K562 (cell line): ENCODE results near the gene NCOR2. TPM values are rescaled to one million over a fixed set of nuclear protein-coding genes. Genes with fewer than 3 reads are reported as not detected.

Experiments used
- ATAC-seq: fragments of 200-7000 bp; cut with Tn5 transposase; 3 replicates; pipeline ENCODE4 v1.9.1; 2020; ENCODE audit warnings: moderate library complexity
- BruUV-seq: library from RNA; stranded (reverse); fragments of 400-500 nt; replicated peaks from 2 replicates; lab custom pipeline; 2021; lab: Mats Ljungman, UMichigan
- CTCF ChIA-PET: fragments of 300-600 bp; formaldehyde crosslinking; extraction: SDS; loops from one replicate; lab custom pipeline; 2021; ENCODE audit warnings: low intra/inter-chr PET ratio; lab: Yijun Ruan, JAX
- POLR2A ChIA-PET: fragments of 300-600, 350-650 bp; sonication (Branson Sonifier 250); formaldehyde crosslinking; extraction: SDS; loops from one replicate; lab custom pipeline; 2021; ENCODE audit warnings: antibody characterized with exemption, inconsistent platforms; lab: Yijun Ruan, JAX
- DNase-seq, 4 experiments: peaks; one replicate each; pipeline versions ENCODE4 v3.0.0 to v3.0.0-alpha.2; 2011 to 2018; ENCODE audit warnings: low spot score in 3 of 4, mixed read lengths in 3 of 4; ENCODE audit errors: extremely low read depth in 1 of 4
- FAIRE-seq: peaks from 2 replicates; lab custom pipeline; 2011; peaks lifted over from hg19 to GRCh38; lab: Jason Lieb, UNC
- H2AFZ ChIP-seq: 2 replicates; pipeline ENCODE4 v1.6.0; 2011; ENCODE audit warnings: low read depth, low read length, control low read depth, inconsistent platforms
- H3K27ac ChIP-seq: fragments of 200-600 bp; 3 replicates; pipeline ENCODE4 v1.8.0; 2011; ENCODE audit warnings: low read depth, mild to moderate bottlenecking, control low read depth, inconsistent platforms, low read length, moderate library complexity, mixed read lengths; ENCODE audit errors: extremely low read depth
- H3K27me3 ChIP-seq, 2 experiments: fragments of 300-600 bp in 1 of 2; 2 replicates in 1 of 2; 3 replicates in 1 of 2; pipeline versions ENCODE4 v1.6.0 to v1.8.0; 2011; ENCODE audit warnings: inconsistent platforms in 2 of 2, low read length in 2 of 2, mild to moderate bottlenecking in 1 of 2, mixed read lengths in 1 of 2, moderate library complexity in 1 of 2; ENCODE audit not compliant: control insufficient read depth in 2 of 2, insufficient read depth in 2 of 2
- H3K36me3 ChIP-seq: fragments of 300-600 bp; 3 replicates; pipeline ENCODE4 v1.8.0; 2011; ENCODE audit warnings: mild to moderate bottlenecking, low read length, inconsistent platforms; ENCODE audit not compliant: control insufficient read depth, insufficient read depth
- H3K4me1 ChIP-seq, 2 experiments: fragments of 200-600 bp in 1 of 2; replicated peaks in 1 of 2; 2 replicates in 1 of 2; 3 replicates in 1 of 2; pipeline versions ENCODE4 v1.5.1 to v1.8.0; 2011; ENCODE audit warnings: inconsistent platforms in 2 of 2, low read length in 2 of 2, mild to moderate bottlenecking in 1 of 2, mixed read lengths in 1 of 2, moderate library complexity in 1 of 2; ENCODE audit not compliant: control insufficient read depth in 2 of 2, insufficient read depth in 2 of 2
- H3K4me2 ChIP-seq: 2 replicates; pipeline ENCODE4 v1.6.1; 2011; ENCODE audit warnings: low read length, control low read depth, inconsistent platforms, mixed read lengths; ENCODE audit not compliant: insufficient read depth
- H3K4me3 ChIP-seq: fragments of 200-600 bp; sonication (generic), shearing (Covaris generic); 2 replicates; pipeline ENCODE4 v1.5.1; 2016; ENCODE audit warnings: control low read depth, inconsistent platforms
- H3K79me2 ChIP-seq: fragments of 200-600 bp; 3 replicates; pipeline ENCODE4 v1.8.0; 2011; ENCODE audit warnings: low read length, inconsistent platforms; ENCODE audit not compliant: control insufficient read depth, insufficient read depth
- H3K9ac ChIP-seq, 2 experiments: 2 replicates each; pipeline versions ENCODE4 v1.6.0 to v1.6.1; 2011; ENCODE audit warnings: low read depth in 2 of 2, low read length in 2 of 2, control low read depth in 1 of 2, inconsistent platforms in 1 of 2, mild to moderate bottlenecking in 1 of 2, mixed read lengths in 1 of 2; ENCODE audit not compliant: insufficient read depth in 1 of 2
- H3K9me1 ChIP-seq: one replicate; pipeline ENCODE4 v1.6.0; 2011; ENCODE audit warnings: inconsistent platforms, mild to moderate bottlenecking, low read length, moderate library complexity; ENCODE audit not compliant: control insufficient read depth, insufficient read depth
- H3K9me3 ChIP-seq: replicated peaks from 2 replicates; pipeline ENCODE4 v1.5.1; 2011; ENCODE audit warnings: low read depth, low read length, inconsistent platforms; ENCODE audit not compliant: control insufficient read depth, insufficient read depth
- H4K20me1 ChIP-seq: replicated peaks from 2 replicates; pipeline ENCODE4 v1.6.1; 2011; ENCODE audit warnings: low read length, inconsistent platforms, mixed read lengths; ENCODE audit not compliant: control insufficient read depth, insufficient read depth
- ARID1B ChIP-seq: fragments of 450-650 bp; IDR thresholded peaks from 2 replicates; pipeline ENCODE4 v1.6.1; 2016; ENCODE audit warnings: antibody characterized with exemption, mild to moderate bottlenecking, inconsistent platforms
- GTF2E2 ChIP-seq: fragments of 200-800 bp; sonication (Bioruptor generic); IDR thresholded peaks from 2 replicates; pipeline ENCODE4 v1.6.1; 2016; ENCODE audit warnings: missing genetic modification characterization, missing compliant biosample characterization
- GTF3C2 ChIP-seq: IDR thresholded peaks from 3 replicates; pipeline ENCODE4 v1.6.1; 2011; ENCODE audit warnings: borderline replicate concordance, mild to moderate bottlenecking, moderate library complexity; ENCODE audit not compliant: insufficient read length; ENCODE audit errors: extremely low read depth
- HSF4 ChIP-seq: fragments of 250-450 bp; sonication (Bioruptor Pico); IDR thresholded peaks from 2 replicates; pipeline ENCODE4 v2.1.2; 2022; ENCODE audit warnings: mild to moderate bottlenecking, moderate library complexity, borderline replicate concordance
- POLR3A ChIP-seq: IDR thresholded peaks from 2 replicates; pipeline ENCODE4 v1.6.1; 2011; ENCODE audit warnings: borderline replicate concordance, mild to moderate bottlenecking, moderate library complexity; ENCODE audit not compliant: insufficient read length, insufficient read depth; ENCODE audit errors: extremely low read depth
- PYGO2 ChIP-seq: fragments of 450-650 bp; IDR thresholded peaks from 2 replicates; pipeline ENCODE4 v1.6.1; 2016; ENCODE audit warnings: mild to moderate bottlenecking, missing genetic modification characterization, moderate library complexity, missing compliant biosample characterization
- SAP30 ChIP-seq: fragments of 200-600 bp; sonication (generic); IDR thresholded peaks from 2 replicates; pipeline ENCODE4 v1.6.1; 2012; ENCODE audit warnings: borderline replicate concordance, low read depth, mild to moderate bottlenecking, moderate library complexity, low read length, control low read depth, inconsistent platforms; ENCODE audit not compliant: insufficient read depth, poor library complexity, severe bottlenecking
- SNRNP70 ChIP-seq: fragments of 200-400 bp; formaldehyde crosslinking; optimal IDR thresholded peaks from 2 replicates; pipeline ENCODE3; 2017; ENCODE audit warnings: low read depth, low read length
- XRCC3 ChIP-seq: fragments of 450-650 bp; IDR thresholded peaks from 2 replicates; pipeline ENCODE4 v1.6.1; 2017; ENCODE audit warnings: mild to moderate bottlenecking, moderate library complexity
- ZBTB34 ChIP-seq: fragments of 250-450 bp; sonication (Bioruptor Pico); IDR thresholded peaks from 2 replicates; pipeline ENCODE4 v1.8.0; 2021; ENCODE audit warnings: mild to moderate bottlenecking, moderate library complexity
- ZFP36 ChIP-seq: fragments of 150-350 bp; IDR thresholded peaks from 2 replicates; pipeline ENCODE4 v1.6.1; 2018; ENCODE audit warnings: low read length, low read depth; ENCODE audit not compliant: partially characterized antibody
- WGBS: fragments of 100-300 bp; shearing (Covaris generic); methylation state at CpG from one replicate; pipeline ENCODE4 v1.1.6; 2016; ENCODE audit warnings: low coverage, mixed read lengths; ENCODE audit not compliant: insufficient coverage; ENCODE audit errors: missing lambda C conversion rate; 5-methylcytosine and 5-hydroxymethylcytosine counted together
- in situ Hi-C: fragments of 300-500 bp; cut with MboI; formaldehyde crosslinking; loops from 4 replicates; pipeline ENCODE4 v1.15.0; 2018; ENCODE audit warnings: inconsistent platforms, mixed read lengths
- intact Hi-C: fragments of 100-400 bp; cut with micrococcal nuclease; formaldehyde crosslinking; loops from 2 replicates; pipeline ENCODE4 v1.14.2; 2022
- polyA plus RNA-seq, 8 experiments: library from polyadenylated mRNA; depleted of rRNA in 4 of 8; stranded (reverse) in 5 of 8; unstranded in 3 of 8; fragments of >200 nt; fragmentation: Nextera tagmentation in 2 of 8; fragmentation: Illumina TruSeq in 1 of 8; extraction: Ambion mirVana in 2 of 8; extraction: Trizol in 1 of 8; gene quantifications; 2 replicates each; pipeline versions ENCODE4 v1.2.1 to v1.2.3, GENCODE V29; 2011 to 2014; ENCODE audit warnings: inconsistent platforms in 1 of 8, missing spikeins in 1 of 8
- total RNA-seq, 7 experiments: library from RNA; depleted of rRNA in 6 of 7; stranded (reverse); fragments of >200 nt in 6 of 7; fragmentation: Illumina TruSeq in 2 of 7; extraction: Trizol in 2 of 7; gene quantifications; 2 replicates each; pipeline versions ENCODE4 v1.2.1 to v1.2.3, GENCODE V29; 2011 to 2021; ENCODE audit warnings: low replicate concordance in 1 of 7
- TF ChIP-seq, protein P1 (sequence below): fragments of 250-450 bp; sonication (Bioruptor Pico); IDR thresholded peaks from 2 replicates; pipeline ENCODE4 v1.4.0; 2020; ENCODE audit warnings: mild to moderate bottlenecking, moderate library complexity

NCOR2 gene
- total and polyA plus RNA-seq, 9 of the 15 experiments (the other 6 are each of a cell fraction or from before 2014, with no cell fraction given) = 0.18 to 126 (median 8.4) TPM

GRCh38 chr12:124578854-124579253, 11.4 kb upstream of the NCOR2 start:
- peaks cover 6% of the 10 kb centered on the region for H3K9me3 ChIP-seq
- intact Hi-C loops = no loop called here
- FAIRE-seq (no peak), ATAC-seq (no peak), DNase-seq (no peak)
- no peak overlapping the region for H2AFZ ChIP-seq
- H3K4me3 ChIP-seq = no peak overlapping the region
- no peak overlapping the region for H3K9ac ChIP-seq
- ChIA-PET POLR2A (interaction anchor here (1.6 kb wide), 1 partner anchor 9 kb away, joined by 9 read pairs; no protein-coding TSS in a partner anchor), CTCF (no interaction called here)
- WGBS = 18% methylated on average over 3 of the region's 3 CpGs
- no peaks in the 10 kb centered on the region for H3K9me1 ChIP-seq
- no peak overlapping the region for H3K27ac ChIP-seq
- no peak overlapping the region for H3K4me2 ChIP-seq
- no peaks in the 10 kb centered on the region for H3K36me3 ChIP-seq
- no peaks in the 10 kb centered on the region for H3K79me2 ChIP-seq
- H3K27me3 ChIP-seq = 0 out of 5 replicates have a peak, but pooled peaks cover 0 to 3% of the 10 kb centered on the region in 2 experiments
- peaks cover 7 to 16% of the 10 kb centered on the region in 2 experiments for H3K4me1 ChIP-seq
- H4K20me1 ChIP-seq = no peaks in the 10 kb centered on the region
- in situ Hi-C loops = no loop called here
- BruUV-seq = no TSS peak
- TF ChIP-seq ZFP36 (no peak), GTF2E2 (tag) (no peak), SNRNP70 (no peak), HSF4 (CRISPR knock-in tag) (no peak), GTF3C2 (no peak), XRCC3 (no peak), ZBTB34 (CRISPR knock-in tag) (no peak), ARID1B (no peak), PYGO2 (tag) (no peak), SAP30 (no peak), POLR3A (no peak)
- TF ChIP-seq, protein P1, sequence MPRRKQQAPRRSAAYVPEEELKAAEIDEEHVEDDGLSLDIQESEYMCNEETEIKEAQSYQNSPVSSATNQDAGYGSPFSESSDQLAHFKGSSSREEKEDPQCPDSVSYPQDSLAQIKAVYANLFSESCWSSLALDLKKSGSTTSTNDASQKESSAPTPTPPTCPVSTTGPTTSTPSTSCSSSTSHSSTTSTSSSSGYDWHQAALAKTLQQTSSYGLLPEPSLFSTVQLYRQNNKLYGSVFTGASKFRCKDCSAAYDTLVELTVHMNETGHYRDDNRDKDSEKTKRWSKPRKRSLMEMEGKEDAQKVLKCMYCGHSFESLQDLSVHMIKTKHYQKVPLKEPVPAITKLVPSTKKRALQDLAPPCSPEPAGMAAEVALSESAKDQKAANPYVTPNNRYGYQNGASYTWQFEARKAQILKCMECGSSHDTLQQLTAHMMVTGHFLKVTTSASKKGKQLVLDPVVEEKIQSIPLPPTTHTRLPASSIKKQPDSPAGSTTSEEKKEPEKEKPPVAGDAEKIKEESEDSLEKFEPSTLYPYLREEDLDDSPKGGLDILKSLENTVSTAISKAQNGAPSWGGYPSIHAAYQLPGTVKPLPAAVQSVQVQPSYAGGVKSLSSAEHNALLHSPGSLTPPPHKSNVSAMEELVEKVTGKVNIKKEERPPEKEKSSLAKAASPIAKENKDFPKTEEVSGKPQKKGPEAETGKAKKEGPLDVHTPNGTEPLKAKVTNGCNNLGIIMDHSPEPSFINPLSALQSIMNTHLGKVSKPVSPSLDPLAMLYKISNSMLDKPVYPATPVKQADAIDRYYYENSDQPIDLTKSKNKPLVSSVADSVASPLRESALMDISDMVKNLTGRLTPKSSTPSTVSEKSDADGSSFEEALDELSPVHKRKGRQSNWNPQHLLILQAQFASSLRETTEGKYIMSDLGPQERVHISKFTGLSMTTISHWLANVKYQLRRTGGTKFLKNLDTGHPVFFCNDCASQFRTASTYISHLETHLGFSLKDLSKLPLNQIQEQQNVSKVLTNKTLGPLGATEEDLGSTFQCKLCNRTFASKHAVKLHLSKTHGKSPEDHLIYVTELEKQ (CRISPR knock-in tag) = no peak
